CD4-positive, alpha-beta T cell treated with Interferon alpha-2 for 1 hour (primary cell): Measurements from ENCODE around the gene PRELID3B.
A peak's percentile ranks its signal among the peaks of the same experiment; 100 is the strongest.

ENCODE experiments used
- DNase-seq, 2 donors: peaks; one replicate each; pipeline ENCODE4 v3.0.0-alpha.2; 2020 to 2022

The PRELID3B gene

GRCh38 chr20:59007665-59008511, 34.7 kb downstream of the PRELID3B start:
- DNase-seq = peak; percentile 35 to 80

GRCh38 chr20:59006864-59007664, 35.5 kb downstream of the PRELID3B start, which contains the start of gene CTSZ:
TSS of gene CTSZ (minus strand) at chr20:59007254. CDS start at chr20:59007128, 126 bp downstream.
- DNase-seq = peak; percentile 52 to 55

GRCh38 chr20:59006167-59006863, 36.3 kb downstream of the PRELID3B start:
- DNase-seq = no peak

- no peak for DNase-seq
Measured at GRCh38 chr20:59005523-59006166, 36.9 kb downstream of the PRELID3B start.

- DNase-seq = peak; percentile 52 to 74
Measured at GRCh38 chr20:59004763-59005522, 37.6 kb downstream of the PRELID3B start.

- peak; percentile 66 to 85 for DNase-seq
Measured at GRCh38 chr20:59004493-59004762, 38.2 kb downstream of the PRELID3B start.

- no peak for DNase-seq
Measured at GRCh38 chr20:59003836-59004492, 38.6 kb downstream of the PRELID3B start.

GRCh38 chr20:59002874-59003399, 39.6 kb downstream of the PRELID3B start:
- DNase-seq = no peak

- no peak for DNase-seq
Measured at GRCh38 chr20:59002388-59002787, 40.2 kb downstream of the PRELID3B start.

- no peak for DNase-seq
Measured at GRCh38 chr20:59001449-59002171, 41.0 kb downstream of the PRELID3B start.

GRCh38 chr20:59001068-59001448, 41.5 kb downstream of the PRELID3B start:
- no peak for DNase-seq

- no peak for DNase-seq
Measured at GRCh38 chr20:59000326-59000725, 42.3 kb downstream of the PRELID3B start.

GRCh38 chr20:58998656-58999055, 43.9 kb downstream of the PRELID3B start:
- DNase-seq = no peak

- DNase-seq = no peak
Measured at GRCh38 chr20:58997141-58997770, 45.3 kb downstream of the PRELID3B start.

GRCh38 chr20:58996226-58996611, 46.4 kb downstream of the PRELID3B start:
- DNase-seq = no peak

GRCh38 chr20:58995461-58996225, 46.9 kb downstream of the PRELID3B start:
- no peak for DNase-seq

GRCh38 chr20:58994390-58995159, 48.0 kb downstream of the PRELID3B start:
- DNase-seq = no peak
